ENCODE measurements around the gene EIF3CL.
"Not testable (repeated sequence)": the region's sequence is repeated elsewhere in the genome, so short reads cannot be mapped to it uniquely, and the experiment has no call there.

Gene EIF3CL, protein sequence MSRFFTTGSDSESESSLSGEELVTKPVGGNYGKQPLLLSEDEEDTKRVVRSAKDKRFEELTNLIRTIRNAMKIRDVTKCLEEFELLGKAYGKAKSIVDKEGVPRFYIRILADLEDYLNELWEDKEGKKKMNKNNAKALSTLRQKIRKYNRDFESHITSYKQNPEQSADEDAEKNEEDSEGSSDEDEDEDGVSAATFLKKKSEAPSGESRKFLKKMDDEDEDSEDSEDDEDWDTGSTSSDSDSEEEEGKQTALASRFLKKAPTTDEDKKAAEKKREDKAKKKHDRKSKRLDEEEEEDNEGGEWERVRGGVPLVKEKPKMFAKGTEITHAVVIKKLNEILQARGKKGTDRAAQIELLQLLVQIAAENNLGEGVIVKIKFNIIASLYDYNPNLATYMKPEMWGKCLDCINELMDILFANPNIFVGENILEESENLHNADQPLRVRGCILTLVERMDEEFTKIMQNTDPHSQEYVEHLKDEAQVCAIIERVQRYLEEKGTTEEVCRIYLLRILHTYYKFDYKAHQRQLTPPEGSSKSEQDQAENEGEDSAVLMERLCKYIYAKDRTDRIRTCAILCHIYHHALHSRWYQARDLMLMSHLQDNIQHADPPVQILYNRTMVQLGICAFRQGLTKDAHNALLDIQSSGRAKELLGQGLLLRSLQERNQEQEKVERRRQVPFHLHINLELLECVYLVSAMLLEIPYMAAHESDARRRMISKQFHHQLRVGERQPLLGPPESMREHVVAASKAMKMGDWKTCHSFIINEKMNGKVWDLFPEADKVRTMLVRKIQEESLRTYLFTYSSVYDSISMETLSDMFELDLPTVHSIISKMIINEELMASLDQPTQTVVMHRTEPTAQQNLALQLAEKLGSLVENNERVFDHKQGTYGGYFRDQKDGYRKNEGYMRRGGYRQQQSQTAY

DNA sequence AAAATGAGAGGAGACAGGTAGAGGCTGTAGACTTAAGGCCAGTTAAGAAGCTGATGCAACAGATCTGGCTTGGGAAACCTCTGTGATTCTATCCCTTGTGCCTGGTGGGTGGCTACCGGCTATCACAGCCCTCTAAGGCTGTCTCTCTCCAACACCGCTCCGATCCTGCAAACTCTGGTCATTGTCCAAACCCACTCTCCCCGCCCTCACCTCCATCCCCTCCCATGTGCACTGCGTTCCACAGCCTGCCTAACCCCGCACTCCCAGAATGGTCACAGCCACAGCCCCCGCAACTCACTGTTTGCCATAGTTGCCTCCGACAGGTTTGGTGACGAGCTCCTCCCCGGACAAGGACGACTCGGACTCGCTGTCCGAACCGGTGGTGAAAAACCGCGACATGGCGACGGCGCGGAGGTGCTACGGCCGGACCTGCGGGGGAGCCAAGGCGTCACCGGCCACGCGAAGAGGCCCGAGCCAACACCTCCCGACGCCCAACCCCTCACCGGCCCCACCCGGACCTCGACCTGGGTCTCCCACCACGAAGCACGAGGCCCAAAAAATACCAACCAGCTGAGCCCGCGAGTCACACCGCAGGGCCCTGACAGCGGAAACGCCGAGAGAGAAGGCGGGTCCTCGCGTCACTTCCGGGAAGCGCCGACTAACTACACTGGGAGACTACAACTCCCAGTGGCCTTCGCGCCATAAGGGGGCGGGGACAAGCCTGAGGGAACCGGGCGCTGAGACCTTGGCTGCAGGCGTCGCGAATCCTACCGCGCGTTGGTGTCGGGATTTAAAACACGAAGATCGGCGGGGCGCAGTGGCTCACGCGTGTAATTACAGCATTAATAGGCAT, at the start of gene EIF3CL:
TSS of gene EIF3CL (minus strand) at position 622 of the 853 bp plus-strand sequence. CDS start at position 399, 223 bp downstream.
- in situ Hi-C loops (cut with MboI; ENCODE audit: low pct_unique_long_range_greater_than_20kb, low sequenced_read_pairs); DNase-seq: not testable (repeated sequence)

DNA sequence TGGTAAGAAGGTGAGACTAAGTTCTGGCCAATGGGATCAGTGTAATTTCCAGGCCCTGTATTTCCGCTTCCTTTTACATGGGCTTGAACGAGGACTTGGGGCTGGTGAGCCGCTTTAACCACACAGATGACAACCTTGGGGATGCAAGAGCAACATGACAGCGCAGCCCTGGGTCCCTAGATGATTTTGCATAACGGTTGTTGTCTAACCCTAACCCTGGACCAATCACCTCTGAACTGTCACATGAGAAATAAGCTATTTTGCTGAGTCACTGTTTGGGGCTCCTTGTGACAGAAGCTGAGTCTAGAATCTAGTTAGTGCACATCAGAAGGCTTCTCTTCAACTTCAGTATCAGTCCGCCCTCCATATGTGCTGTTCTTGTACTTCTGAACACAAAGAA, 43.4 kb upstream of the EIF3CL start:
- DNase-seq; in situ Hi-C loops (cut with MboI; ENCODE audit: low pct_unique_long_range_greater_than_20kb, low sequenced_read_pairs): not testable (repeated sequence)

DNA sequence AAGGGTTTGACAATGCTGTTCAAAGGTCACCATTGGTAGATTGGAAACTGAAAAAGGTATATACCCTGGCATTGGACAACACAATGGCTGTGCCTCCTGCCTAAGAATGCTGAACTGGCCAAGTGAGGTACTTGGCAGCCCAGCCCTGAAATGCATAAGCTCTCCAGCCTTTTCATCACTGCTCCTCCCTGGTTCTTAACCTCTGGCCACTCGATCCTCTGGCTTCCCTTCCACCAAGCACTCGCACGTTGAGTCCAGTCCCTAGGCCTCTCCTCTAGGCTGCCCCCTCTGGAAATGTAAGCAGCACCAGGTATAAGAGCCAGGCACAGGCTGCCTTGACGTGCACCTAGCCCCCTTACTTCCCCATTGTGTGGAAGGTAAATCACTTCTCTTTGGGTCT, 42.7 kb upstream of the EIF3CL start:
- DNase-seq; in situ Hi-C loops (cut with MboI; ENCODE audit: low pct_unique_long_range_greater_than_20kb, low sequenced_read_pairs): not testable (repeated sequence)

DNA sequence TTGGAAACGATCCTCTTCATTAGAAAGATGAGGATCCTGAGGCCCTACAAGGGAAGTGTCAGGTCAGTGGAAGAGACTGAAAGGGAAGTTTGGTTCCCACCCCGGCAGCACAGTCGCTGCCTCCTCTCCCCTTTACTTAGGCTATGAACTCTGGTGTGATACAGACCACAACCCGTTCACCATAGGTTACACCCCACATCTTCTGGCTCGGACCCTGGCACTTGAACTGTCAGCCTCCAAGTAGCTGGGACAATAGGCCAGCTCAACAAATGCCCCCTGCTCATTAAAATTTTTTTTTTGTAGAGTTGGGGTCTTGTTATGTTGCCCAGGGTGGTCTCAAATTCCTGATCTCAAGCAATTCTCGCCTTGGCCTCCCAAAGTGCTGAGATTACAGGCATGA, 40.3 kb upstream of the EIF3CL start:
- DNase-seq; in situ Hi-C loops (cut with MboI; ENCODE audit: low pct_unique_long_range_greater_than_20kb, low sequenced_read_pairs): not testable (repeated sequence)

DNA sequence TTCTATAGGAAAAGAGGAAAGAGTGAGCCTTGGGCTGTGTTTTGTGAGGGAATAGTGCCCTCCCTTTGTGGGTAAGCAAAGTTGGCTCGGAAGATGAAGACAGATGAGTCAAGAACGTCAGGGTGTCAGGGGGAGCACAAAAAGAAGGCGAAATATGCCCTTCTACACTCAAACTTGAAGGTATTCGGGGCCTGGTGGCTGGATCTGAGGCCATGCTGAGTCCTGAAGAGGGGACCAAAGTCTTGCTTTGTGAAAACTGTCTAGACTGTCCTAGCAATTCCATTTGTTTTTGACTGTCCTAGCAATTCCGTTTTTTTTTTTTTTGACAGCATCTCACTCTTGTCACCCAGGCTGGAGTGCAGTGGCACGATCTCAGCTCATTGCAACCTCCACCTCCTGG, 35.3 kb upstream of the EIF3CL start:
- in situ Hi-C loops (cut with MboI; ENCODE audit: low pct_unique_long_range_greater_than_20kb, low sequenced_read_pairs); DNase-seq: not testable (repeated sequence)

DNA sequence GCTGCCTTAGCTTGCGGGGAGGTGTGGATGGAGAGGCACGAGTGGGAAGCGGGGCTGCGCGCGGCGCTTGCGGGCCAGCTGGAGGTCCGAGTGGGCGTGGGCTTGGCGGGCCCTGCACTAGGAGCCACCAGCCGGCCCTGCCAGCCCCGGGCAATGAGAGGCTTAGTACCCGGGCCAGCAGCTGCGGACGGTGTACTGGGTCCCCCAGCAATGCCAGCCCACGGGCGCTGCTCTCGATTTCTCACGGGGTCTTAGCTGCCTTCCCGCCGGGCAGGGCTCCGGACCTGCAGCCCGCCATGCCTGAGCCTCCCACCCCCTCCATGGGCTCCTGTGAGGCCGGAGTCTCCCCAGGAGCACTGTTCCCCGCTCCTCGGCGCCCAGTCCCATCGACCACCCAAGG, 31.7 kb upstream of the EIF3CL start:
- in situ Hi-C loops (cut with MboI; ENCODE audit: low pct_unique_long_range_greater_than_20kb, low sequenced_read_pairs) = not testable (repeated sequence)

DNA sequence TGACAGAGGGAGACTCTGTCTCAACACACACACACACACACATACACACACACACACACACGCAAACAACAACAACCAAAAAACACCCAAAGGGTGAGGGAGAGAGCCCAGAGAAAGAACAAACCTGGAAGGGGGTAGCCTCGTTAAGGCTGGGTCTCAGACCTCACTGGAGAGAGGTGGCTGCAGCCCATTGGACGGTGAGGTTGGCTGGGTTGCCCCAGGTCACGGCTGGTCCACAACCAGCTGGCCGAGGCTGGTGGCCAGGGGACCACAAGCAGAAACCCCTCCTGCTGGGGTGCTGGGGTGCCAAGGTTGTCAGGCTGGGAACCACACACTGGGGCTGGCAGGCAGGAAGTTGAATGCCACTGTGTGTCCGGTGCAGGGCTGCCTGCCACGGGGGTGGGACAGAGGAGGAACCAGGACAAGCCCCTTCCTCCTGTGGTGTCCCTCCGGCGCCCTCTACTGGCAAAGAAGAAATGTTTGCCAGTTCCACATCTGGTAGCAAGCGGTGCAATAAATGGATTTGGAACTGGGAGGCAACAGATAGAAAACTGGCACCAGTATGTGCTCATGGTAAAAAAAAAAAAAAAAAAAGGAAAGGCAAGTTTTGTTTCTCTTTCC, 22.5 kb upstream of the EIF3CL start:
- in situ Hi-C loops (cut with MboI; ENCODE audit: low pct_unique_long_range_greater_than_20kb, low sequenced_read_pairs); DNase-seq: not testable (repeated sequence)

More for the DNA sequence above, 31.7 kb upstream of the EIF3CL start:
- DNase-seq = not testable (repeated sequence)

DNA sequence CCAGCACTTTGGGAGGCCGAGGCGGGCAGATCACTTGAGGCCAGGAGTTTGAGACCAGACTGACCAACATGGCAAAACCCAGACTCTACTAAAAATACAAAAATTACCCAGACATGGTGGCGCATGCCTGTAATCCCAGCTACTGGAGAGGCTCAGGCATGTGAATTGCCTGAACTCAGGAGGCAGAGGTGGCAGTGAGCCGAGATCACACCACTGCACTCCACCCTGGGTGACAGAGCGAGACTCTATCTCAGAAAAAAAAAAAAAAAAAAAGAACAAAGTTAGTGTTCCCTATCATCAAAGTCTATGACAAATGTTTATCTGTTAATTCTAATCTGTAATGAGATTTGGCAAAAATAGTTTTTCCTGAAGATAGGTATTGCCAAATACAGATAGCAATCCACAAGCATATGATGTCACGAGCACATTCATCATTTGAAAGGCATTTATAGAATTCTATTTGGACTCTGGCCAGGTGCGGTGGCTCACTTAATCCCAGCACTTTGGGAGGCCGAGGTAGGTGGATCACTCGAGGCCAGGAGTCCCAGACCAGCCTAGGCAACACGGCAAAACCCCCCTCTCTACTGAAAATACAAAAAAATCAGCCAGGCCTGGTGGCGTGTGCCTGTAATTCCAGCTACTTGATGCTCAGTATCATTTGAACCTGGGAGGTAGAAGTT, 17.6 kb upstream of the EIF3CL start:
- DNase-seq; in situ Hi-C loops (cut with MboI; ENCODE audit: low pct_unique_long_range_greater_than_20kb, low sequenced_read_pairs): not testable (repeated sequence)

DNA sequence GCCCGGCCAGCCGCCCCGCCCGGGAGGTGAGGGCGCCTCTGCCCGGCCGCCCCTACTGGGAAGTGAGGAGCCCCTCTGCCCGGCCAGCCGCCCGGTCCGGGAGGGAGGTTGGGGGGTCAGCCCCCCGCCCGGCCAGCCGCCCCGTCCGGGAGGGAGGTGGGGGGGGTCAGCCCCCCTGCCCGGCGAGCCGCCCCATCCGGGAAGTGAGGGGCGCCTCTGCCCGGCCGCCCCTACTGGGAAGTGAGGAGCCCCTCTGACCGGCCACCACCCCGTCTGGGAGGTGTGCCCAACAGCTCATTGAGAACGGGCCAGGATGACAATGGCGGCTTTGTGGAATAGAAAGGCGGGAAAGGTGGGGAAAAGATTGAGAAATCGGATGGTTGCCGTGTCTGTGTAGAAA, 13.4 kb upstream of the EIF3CL start:
- in situ Hi-C loops (cut with MboI; ENCODE audit: low pct_unique_long_range_greater_than_20kb, low sequenced_read_pairs); DNase-seq: not testable (repeated sequence)

DNA sequence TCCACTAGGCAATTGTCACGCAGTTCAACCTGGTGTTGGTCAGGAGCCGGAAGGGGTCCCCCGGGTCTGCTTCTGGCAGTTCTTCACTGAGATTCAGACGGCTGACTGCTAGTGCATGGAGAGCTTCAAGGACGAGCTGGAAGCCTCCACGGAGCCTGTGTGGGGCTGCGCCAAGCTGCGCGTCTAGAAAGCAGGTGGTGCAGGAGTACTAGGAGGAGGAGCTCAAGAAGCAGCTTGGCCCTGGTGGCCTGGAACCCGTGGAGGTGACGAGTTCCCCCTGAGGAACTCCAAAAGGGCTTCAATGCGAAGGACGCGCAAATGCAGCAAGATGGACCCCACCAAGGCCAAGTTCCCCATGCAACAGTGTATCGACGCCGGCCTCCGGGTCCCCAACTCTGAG, 10.9 kb upstream of the EIF3CL start:
- not testable (repeated sequence) for DNase-seq

DNA sequence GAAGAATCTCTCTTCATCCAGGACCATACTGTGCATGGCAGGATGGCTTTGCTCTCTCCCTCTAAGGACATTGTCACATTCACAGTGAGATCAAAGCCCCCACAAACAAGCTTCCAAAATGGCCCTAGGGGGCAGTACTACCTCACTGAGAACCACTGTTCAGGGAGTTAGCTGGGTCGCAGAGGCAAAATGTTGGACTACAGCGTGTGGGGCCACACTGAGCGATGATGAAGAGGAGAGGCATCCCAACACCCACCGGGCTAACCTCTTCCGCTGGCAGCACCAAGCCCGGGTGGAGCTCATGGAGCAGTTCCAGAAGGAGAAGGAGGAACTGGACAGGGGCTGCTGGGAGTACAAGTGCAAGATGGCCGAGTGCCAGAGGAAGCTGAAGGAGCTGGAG, 9.9 kb upstream of the EIF3CL start:
- DNase-seq; in situ Hi-C loops (cut with MboI; ENCODE audit: low pct_unique_long_range_greater_than_20kb, low sequenced_read_pairs): not testable (repeated sequence)

More for the DNA sequence above, 10.9 kb upstream of the EIF3CL start:
- in situ Hi-C loops (cut with MboI; ENCODE audit: low pct_unique_long_range_greater_than_20kb, low sequenced_read_pairs) = not testable (repeated sequence)

DNA sequence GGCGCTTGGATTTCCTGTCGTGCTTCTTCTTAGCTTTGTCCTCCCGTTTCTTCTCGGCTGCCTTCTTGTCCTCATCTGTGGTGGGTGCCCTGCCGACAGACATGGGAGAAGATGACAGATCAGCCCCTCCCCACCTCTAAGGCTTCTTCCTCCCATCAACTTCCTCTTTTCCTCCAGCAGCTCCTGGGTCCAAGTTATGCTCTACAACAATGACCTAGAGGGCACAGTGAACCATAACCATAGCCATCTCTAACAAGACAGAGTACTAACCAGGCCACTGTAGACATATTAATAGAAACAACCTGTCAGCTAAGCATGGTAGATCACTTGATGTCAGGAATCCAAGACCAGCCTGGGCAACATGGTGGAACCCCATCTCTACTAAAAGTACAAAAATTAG, 11.6 kb downstream of the EIF3CL start:
- DNase-seq; in situ Hi-C loops (cut with MboI; ENCODE audit: low pct_unique_long_range_greater_than_20kb, low sequenced_read_pairs): not testable (repeated sequence)

DNA sequence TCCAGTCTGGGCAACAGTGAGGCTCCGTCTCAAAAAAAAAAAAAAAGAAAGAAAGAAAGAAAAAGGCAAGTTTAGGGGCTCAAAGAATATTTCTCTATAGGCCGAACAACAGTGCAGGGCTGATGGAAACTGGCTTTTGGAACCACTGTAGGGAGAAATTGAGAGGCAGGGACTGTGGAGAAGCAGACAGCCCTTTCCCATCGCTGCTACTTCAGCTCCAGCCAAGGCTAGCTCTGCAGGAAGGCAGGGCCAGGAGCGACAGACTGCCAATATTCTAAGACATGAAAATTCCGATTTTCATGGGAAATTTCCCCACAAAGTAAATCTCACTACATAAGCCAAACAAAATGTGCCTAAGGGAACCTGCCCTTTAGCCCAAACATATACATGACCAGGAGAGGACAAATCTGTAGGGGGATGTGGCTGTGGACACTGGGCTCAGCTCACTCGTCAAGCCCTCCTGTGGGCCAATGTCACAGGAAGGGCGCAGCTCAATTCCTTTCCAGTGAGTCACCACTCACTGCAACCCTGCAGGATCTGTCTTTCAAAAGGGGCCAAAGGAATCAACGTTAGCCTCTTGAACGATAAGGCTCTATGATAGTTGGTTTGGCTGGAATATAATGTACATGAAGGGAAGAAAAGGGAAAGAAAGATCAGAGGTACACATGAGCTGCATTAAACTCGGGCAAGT, 21.3 kb downstream of the EIF3CL start:
- in situ Hi-C loops (cut with MboI; ENCODE audit: low pct_unique_long_range_greater_than_20kb, low sequenced_read_pairs); DNase-seq: not testable (repeated sequence)

DNA sequence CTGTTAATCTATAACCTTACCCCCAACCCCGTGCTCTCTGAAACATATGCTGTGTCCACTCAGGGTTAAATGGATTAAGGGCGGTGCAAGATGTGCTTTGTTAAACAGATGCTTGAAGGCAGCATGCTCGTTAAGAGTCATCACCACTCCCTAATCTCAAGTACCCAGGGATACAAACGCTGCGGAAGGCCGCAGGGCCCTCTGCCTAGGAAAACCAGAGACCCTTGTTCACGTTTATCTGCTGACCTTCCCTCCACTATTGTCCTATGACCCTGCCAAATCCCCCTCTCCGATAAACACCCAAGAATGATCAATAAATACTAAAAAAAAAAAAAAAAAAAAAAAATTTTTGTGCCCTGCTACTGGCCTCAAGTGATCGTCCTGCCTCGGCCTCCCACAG, 25.8 kb downstream of the EIF3CL start:
- DNase-seq; in situ Hi-C loops (cut with MboI; ENCODE audit: low pct_unique_long_range_greater_than_20kb, low sequenced_read_pairs): not testable (repeated sequence)

DNA sequence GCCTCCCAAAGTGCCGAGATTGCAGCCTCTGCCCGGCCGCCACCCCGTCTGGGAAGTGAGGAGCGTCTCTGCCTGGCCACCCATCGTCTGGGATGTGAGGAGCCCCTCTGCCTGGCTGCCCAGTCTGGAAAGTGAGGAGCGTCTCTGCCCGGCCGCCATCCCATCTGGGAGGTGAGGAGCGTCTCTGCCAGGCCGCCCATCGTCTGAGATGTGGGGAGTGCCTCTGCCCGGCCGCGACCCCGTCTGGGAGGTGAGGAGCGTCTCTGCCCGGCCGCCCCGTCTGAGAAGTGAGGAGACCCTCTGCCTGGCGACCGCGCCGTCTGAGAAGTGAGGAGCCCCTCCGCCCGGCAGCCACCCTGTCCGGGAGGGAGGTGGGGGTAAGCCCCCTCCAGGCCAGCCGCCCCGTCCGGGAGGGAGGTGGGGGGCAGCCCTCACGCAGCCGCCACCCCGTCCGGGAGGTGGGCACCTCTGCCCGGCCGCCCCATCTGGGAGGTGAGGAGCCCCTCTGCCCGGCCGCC, 26.5 kb downstream of the EIF3CL start:
- DNase-seq; in situ Hi-C loops (cut with MboI; ENCODE audit: low pct_unique_long_range_greater_than_20kb, low sequenced_read_pairs): not testable (repeated sequence)

DNA sequence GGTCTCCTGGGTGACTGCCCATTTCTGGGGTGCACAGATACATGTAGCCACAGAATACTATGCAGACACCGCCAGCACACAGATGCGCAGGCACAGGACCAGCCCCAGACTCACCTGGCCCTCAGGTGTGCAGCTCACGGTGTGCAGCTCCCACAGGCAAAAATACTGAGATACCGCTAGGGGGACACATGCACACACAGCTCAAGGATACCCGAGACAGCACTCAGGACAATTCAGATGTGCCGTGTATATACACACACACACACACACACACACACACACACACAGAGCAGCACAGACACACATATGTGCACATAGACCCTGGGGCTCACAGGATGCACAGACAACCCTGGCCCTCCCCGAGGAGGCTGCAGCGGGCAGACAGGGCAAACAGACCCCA, 28.5 kb downstream of the EIF3CL start:
- DNase-seq; in situ Hi-C loops (cut with MboI; ENCODE audit: low pct_unique_long_range_greater_than_20kb, low sequenced_read_pairs): not testable (repeated sequence)

DNA sequence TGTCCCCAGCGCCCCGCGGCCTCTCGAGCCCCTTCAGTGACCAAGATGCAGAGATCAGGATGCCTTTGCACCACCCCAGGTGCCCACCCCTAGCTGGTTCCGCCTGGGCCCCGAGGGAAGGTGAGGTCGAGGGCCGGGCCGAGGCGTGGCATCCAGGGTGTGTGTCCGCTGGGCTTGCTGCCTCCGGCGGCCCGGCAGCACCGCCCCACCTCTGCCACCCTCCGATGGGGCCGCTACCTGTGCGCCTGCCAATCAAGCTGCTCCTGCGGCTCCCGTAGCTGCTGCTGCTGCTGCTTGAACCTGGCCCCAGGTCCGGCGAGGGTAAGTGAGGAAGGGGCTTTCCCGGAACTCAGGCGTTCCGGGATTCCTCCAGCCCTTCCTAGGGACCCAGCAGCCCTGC, 29.4 kb downstream of the EIF3CL start:
- in situ Hi-C loops (cut with MboI; ENCODE audit: low pct_unique_long_range_greater_than_20kb, low sequenced_read_pairs); DNase-seq: not testable (repeated sequence)

All from KBM-7 (cell line).